ENCODE data around the gene LHX3.
A peak's percentile ranks its signal among the peaks of the same experiment; 100 is the strongest.

Gene LHX3

DNA sequence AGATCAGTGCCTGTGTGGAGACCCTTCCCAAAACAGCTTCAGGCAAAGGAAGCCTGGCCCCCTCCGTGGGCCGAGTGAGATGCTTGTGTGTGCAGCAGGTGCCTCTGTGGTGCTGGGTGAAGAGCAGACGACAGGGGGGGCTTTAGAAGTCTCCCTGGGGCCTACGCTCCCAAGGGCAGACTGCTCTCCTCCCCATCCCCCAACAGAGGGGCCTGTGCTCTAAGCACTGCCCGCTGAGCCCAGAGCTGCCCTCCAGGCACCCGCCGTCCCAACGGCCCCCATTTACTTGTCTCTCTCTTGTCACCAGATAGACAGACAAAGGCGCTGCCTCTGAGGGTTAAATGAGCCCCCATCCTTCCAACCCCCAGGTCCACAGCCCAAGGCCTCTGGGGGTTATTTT lies 2.7 kb upstream of the LHX3 start:
- DNase-seq (ENCODE audit: low spot score) = no peak

DNA sequence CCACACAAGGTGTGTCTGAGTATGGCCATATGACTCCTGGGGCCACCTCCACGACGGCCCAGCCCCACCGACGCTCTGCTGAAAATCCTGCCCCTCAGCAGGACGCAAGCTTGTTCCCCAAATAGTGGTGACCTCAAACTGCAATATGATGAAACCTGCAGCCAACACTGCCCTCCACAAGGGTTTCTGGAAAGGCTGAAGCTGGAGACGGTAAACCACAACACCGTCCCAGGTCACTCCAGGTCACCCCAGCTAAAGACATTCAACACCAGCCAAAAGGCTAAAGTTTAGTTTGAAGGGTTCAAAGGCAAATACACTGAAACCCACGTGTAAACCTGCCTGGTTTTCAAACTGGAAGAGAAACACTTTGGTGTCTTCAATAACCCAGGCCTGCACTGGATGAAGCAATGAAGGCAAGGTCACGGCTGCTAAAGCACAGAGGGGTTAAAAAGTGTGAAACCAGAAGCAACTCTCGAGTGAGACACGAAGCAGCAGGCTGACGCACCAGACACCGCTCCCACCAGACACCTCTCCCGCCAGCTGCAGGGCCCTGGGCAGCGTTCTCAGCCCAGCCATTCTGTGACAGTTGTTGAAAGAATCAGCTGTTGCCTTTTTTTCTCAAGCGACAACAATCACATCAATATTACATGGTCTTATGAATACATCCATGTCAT lies 1.8 kb upstream of the LHX3 start:
- no peak for DNase-seq (ENCODE audit: low spot score)

DNA sequence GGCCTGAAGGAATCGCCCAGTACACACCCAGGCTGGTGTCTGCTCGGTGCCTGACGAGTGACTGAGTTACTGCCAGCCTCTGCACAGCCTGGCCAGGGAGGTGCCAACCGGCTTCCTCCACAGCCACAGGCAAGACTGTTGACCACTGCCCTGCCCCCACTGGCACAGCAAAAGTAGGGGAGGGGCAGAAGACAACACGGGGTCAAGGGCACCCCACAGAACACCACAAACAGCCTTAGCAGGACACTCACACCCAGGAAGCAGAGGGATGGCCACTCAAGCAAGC lies 722 bp upstream of the LHX3 start:
- no peak for DNase-seq (ENCODE audit: low spot score)

DNA sequence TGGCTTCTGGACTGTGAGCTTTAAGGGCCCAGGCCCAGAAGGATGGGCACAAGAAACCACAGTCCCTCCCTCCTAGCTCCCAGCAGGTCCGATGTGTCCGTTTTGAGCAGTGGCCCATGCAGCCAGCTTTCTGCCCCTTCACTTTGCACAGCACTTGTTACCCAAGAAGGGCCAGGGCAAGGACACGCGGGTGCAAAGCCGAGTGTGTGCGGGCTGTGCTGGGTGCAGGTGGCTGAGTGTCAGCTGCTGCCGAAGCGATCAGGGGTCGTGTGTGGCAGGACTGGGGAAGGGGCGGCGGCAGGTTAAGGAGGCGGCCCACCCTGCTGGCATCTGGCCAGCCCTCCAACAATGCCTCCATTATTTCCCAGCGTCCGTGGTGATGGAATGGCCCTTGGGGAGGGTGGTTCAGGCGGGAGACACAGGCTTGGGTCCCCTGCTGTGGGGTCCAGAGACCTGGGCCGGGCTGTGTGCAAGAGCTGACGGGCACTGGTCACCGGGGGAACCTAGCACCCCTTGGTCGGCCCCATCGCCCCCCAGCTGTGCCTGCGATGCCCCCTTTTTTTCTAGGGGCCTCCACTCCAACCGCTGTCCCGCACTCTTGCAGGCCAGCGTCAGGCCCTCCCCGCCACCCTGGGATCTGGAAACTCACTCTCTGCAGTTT lies 653 bp downstream of the LHX3 start:
- no peak for DNase-seq (ENCODE audit: low spot score)

GRCh38 chr9:136203408-136204144 lies 1.4 kb downstream of the LHX3 start:
- DNase-seq (ENCODE audit: low spot score) = no peak

GRCh38 chr9:136202454-136203407 lies 2.2 kb downstream of the LHX3 start:
- no peak for DNase-seq (ENCODE audit: low spot score)

DNA sequence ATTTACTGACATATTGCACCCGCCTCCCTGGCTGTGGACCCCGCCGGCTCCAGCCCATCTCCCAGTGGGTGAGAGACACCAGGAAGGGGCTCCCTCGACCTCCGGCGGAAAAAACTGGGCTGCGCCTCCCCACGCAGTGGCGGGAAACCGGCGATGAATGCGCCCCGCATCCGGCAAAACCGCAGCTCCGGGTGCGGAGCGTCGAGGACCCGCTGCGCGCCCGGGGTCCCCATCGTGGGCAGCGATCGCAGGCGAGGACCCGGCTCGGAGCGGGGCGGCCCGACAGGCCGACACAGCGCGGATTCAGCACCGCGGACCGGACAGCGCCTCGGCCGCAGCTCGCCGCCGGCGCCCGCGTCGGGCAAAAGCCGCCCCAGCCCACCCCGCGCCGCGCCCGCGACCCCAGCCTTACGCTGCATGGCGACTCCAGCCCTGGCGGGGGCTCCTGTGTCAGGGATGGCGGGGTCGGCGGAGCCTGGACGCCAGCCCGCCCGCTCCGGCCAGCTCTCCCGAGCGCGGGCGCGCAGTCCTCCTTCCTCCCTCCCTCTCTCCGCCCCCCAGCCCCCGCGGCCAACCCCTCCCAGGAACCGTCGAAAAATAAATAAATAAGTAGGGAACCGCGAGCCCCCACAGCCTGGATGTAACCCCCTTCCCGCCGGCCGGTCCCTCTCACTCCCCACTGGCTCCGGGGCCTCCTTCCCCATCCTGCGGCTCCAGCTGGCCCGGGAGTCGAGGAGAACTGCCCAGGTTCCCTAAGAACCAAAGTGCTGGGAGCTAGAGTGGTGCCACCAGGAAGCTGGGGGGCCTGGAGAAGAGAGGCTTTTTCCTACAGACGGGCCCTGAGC lies 3.1 kb downstream of the LHX3 start:
- no peak for DNase-seq (ENCODE audit: low spot score)

DNA sequence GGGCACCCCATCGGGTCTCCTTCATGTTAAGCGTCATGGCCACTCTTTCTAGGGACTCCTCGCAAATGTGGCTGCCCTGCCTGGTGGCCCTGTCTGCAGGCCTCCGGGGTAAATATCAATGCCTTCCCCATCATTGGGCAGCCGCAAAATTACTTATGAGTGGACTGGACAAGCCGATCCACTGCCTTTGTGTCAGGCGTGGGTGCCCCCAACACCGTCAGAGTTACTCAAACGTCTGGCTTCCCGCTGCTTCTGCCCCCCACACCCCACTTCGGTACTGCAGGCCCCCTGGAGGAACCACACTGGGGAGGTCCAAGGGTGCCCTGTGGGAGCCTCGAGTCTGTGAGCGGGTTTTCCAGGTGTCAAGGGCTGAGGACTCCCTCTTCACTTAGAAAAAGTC lies 3.8 kb downstream of the LHX3 start:
- DNase-seq (ENCODE audit: low spot score) = no peak

GRCh38 chr9:136200424-136200823 lies 4.5 kb downstream of the LHX3 start:
- DNase-seq (ENCODE audit: low spot score) = no peak

GRCh38 chr9:136199391-136200288 lies 5.3 kb downstream of the LHX3 start:
- DNase-seq (ENCODE audit: low spot score) = no peak

DNA sequence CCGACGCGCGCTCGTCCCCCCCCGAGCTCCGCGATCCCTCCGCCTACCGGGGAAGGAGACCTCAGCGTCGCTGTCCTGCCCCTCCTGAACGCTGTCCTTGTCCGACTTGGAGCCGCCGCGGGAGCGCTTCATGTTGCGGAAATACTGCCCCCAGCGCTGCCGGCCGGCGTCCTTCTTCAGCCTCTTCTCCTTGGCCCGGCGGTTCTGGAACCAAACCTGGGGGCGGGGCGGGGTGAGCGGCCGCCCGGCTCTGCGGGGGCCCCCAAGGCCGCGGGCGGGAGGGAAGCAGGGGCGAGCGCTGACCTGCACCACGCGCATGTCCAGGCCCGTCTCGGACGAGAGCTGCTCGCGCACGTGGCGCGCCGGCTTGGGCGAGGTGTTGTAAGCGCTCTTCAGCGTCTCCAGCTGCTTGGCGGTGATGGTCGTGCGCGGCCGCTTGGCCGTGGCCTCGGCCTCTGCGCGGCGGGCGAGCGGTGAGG lies 6.3 kb downstream of the LHX3 start:
- DNase-seq (ENCODE audit: low spot score) = no peak

DNA sequence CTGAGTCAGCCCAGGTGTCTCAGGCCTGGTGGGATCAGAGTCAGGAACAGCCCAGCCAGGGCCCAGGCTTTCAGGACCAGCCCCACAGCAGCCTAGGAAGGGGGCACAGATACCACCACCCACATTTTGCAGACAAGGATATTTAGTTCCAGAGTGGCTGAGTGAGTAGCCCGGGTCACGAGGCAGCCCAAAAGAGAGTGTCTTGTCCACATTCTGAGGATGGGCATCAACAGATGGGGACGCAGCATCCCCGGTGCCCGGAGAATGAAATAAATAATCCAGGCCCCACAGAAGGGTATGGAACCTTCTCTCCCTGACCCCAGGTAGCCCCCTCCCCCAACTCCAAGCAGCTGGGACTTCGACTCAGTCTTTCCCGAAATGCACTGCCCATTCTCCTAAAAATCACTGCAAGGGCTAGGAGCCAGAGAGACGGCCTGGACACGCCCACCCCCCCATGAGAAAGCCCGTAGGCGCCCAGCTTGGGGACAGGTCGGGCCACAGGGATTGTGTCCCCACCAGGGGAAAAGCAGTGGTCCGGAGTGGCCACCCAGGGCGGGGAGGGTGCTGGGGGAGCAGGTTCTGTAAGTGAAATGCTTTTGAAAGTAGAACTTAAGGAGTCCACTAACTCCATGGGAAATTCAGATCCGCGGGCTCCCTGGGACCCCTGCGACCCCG lies 6.9 kb downstream of the LHX3 start:
- DNase-seq (ENCODE audit: low spot score) = no peak

GRCh38 chr9:136197084-136197875 lies 7.6 kb downstream of the LHX3 start:
- no peak for DNase-seq (ENCODE audit: low spot score)

DNA sequence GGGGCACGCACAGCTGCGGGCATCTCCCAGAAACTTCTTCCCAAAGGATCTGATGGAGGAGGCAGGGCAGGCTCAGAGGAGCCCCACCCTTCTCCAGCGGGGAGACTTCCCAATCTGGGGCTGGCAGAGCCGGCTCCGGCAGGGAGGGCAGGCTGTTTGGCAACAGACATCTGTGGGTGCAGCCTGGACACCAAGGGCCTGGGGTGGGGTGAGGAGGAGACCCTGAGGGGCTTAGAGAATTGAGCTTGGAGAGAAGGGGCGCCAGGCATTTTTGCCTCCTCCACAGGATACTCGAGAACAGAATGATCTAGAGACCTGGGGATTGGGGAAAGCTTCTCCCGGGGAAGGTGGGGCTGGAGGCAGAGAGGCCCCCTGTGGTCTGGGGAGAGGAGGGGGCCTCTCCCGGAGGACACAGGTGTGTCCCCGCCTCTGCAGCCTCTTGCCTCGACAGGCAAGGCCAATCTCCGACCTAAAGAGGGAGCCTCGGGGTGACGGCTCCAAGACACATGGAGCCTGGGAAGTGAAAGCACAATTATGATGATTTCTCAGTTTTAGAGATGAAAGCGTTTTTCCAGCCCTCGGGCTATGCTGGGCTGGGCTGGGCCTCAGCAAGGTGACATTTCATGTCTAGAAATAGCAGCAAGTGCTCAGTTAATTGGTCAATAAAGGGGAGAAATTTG lies 8.4 kb downstream of the LHX3 start:
- DNase-seq (ENCODE audit: low spot score) = no peak

DNA sequence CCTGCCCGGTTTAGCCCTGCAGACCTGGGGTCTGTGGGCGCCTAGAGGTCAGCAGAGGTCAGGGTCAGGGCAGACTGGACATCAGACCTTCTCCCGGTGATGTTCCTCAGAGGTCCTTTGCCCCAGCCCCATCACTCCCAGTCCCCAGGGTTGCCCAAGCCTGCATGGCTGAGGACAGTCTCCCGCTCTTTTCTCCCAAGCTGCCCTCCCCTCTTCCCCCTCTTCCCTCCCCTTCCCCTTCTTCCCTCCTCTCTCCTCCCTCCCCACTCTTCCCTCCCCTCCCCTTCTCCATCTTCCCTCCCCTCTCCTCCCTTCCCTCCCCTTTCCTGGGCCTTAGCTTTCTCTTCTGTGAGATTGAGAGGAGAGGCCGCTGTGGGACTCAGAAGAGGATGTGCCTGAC lies 10.4 kb downstream of the LHX3 start:
- DNase-seq (ENCODE audit: low spot score) = no peak

DNA sequence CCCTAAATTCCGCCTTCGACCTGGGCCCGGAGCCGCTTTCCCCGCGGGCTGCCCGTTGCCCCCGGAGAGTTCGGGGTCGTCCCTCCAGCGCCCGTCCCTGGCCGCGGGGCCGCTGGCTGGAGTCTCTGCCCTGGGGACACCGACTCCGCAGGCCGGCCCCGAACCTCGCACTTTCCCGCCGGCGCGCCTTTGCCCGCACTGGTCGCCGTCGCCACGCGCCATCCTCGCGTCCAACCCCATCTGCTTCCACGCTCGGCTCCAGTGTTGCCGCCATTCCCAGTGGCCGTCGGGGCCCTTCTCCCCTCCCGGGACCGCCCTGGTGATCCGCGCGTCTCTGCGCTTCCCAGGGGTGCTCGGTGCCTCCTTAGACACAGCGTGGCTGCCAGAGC lies 11.0 kb downstream of the LHX3 start:
- DNase-seq (ENCODE audit: low spot score) = no peak

GRCh38 chr9:136193127-136193890 lies 11.6 kb downstream of the LHX3 start:
- DNase-seq (ENCODE audit: low spot score) = peak; percentile 70

All from hematopoietic multipotent progenitor cell treated with erythropoietin and hydrocortisone succinate and interleukin-3 and kit ligand, for 15 days (in vitro differentiated cells).